ENCODE data around the gene KRT7. TPM values are rescaled to one million over a fixed set of nuclear protein-coding genes. Genes with fewer than 3 reads are reported as not detected.

KRT7 gene
- total RNA-seq, 1 donor from 2014 or later = 11.6 TPM

GRCh38 chr12:52210186-52210924 is 22.7 kb upstream of the KRT7 start:
- Mint-ChIP-seq H3K4me3 (ENCODE audit: low read depth) (no peak overlapping the region), H3K27ac (no peak overlapping the region), H3K4me1 (ENCODE audit: low read depth) (peaks cover 6% of the 10 kb centered on the region), H3K9me3 (ENCODE audit: low read depth) (no peaks in the 10 kb centered on the region), H3K36me3 (ENCODE audit: insufficient read depth) (no peaks in the 10 kb centered on the region), H3K27me3 (peaks cover 32% of the 10 kb centered on the region)
- TF ChIP-seq CTCF (IDR thresholded peaks at IDR 0.05; ENCODE audit: unreplicated experiment) = no peak
- no peak for DNase-seq (ENCODE audit: low spot score, unreplicated experiment)

GRCh38 chr12:52210925-52211650 is 22.0 kb upstream of the KRT7 start:
- DNase-seq (ENCODE audit: low spot score, unreplicated experiment) = no peak
- Mint-ChIP-seq H3K9me3 (ENCODE audit: low read depth) (no peaks in the 10 kb centered on the region), H3K27me3 (peaks cover 28% of the 10 kb centered on the region), H3K4me1 (ENCODE audit: low read depth) (peaks cover 13% of the 10 kb centered on the region), H3K36me3 (ENCODE audit: insufficient read depth) (no peaks in the 10 kb centered on the region), H3K27ac (no peak overlapping the region), H3K4me3 (ENCODE audit: low read depth) (no peak overlapping the region)
- no peak for TF ChIP-seq CTCF (IDR thresholded peaks at IDR 0.05; ENCODE audit: unreplicated experiment)

- no peak for TF ChIP-seq CTCF (IDR thresholded peaks at IDR 0.05; ENCODE audit: unreplicated experiment)
- Mint-ChIP-seq H3K27me3 (peaks cover 25% of the 10 kb centered on the region), H3K27ac (no peak overlapping the region), H3K36me3 (ENCODE audit: insufficient read depth) (no peaks in the 10 kb centered on the region), H3K9me3 (ENCODE audit: low read depth) (no peaks in the 10 kb centered on the region), H3K4me3 (ENCODE audit: low read depth) (no peak overlapping the region), H3K4me1 (ENCODE audit: low read depth) (peaks cover 20% of the 10 kb centered on the region)
- DNase-seq (ENCODE audit: low spot score, unreplicated experiment) = no peak
Observed at GRCh38 chr12:52211716-52212585, 21.1 kb upstream of the KRT7 start.

- Mint-ChIP-seq H3K27me3 (peaks cover 21% of the 10 kb centered on the region), H3K36me3 (ENCODE audit: insufficient read depth) (no peaks in the 10 kb centered on the region), H3K4me3 (ENCODE audit: low read depth) (no peak overlapping the region), H3K9me3 (ENCODE audit: low read depth) (no peaks in the 10 kb centered on the region), H3K4me1 (ENCODE audit: low read depth) (peaks cover 29% of the 10 kb centered on the region), H3K27ac (no peak overlapping the region)
- no peak for DNase-seq (ENCODE audit: low spot score, unreplicated experiment)
- TF ChIP-seq CTCF (IDR thresholded peaks at IDR 0.05; ENCODE audit: unreplicated experiment) = no peak
Observed at GRCh38 chr12:52212701-52213563, 20.1 kb upstream of the KRT7 start.

Data from progenitor cell of endocrine pancreas (in vitro differentiated cells).